Erythroblast (primary cell): Measurements from ENCODE around the gene MAP7.

Source experiments
- GATA1 ChIP-seq: IDR thresholded peaks from 2 replicates; pipeline ENCODE4 v1.6.1; 2011; ENCODE audit warnings: low read depth, mild to moderate bottlenecking, control low read depth, low read length, moderate library complexity
- POLR2A ChIP-seq: IDR thresholded peaks from 2 replicates; pipeline ENCODE4 v1.6.1; 2011; ENCODE audit warnings: mild to moderate bottlenecking, low read length

GRCh38 chr6:136445063-136445462 lies 105.2 kb downstream of the MAP7 start:
- no peak for TF ChIP-seq POLR2A
- TF ChIP-seq GATA1, result no peak
